Stimulated activated naive CD8-positive, alpha-beta T cell treated with anti-CD3 and anti-CD28 coated beads, Interleukin-15, Interleukin-2, amounts not matched to agents 100 ng/mL and 50 ng/mL, for 24 hours (primary cell): ENCODE measurements around the gene RRP15.

ENCODE experiments used
- H3K27ac Mint-ChIP-seq: one replicate; pipeline ENCODE4 v1.8.0; 2021; ENCODE audit warnings: mild to moderate bottlenecking, mixed read lengths
- H3K27me3 Mint-ChIP-seq: one replicate; pipeline ENCODE4 v1.8.0; 2021; ENCODE audit warnings: mixed read lengths
- H3K36me3 Mint-ChIP-seq: one replicate; pipeline ENCODE4 v1.8.0; 2021; ENCODE audit warnings: low read depth, mixed read lengths
- H3K4me1 Mint-ChIP-seq: one replicate; pipeline ENCODE4 v1.8.0; 2021; ENCODE audit warnings: low read depth, mixed read lengths
- H3K4me3 Mint-ChIP-seq: one replicate; pipeline ENCODE4 v1.8.0; 2021; ENCODE audit warnings: mild to moderate bottlenecking, mixed read lengths
- H3K9me3 Mint-ChIP-seq: one replicate; pipeline ENCODE4 v1.8.0; 2021; ENCODE audit warnings: mixed read lengths

Gene RRP15, protein sequence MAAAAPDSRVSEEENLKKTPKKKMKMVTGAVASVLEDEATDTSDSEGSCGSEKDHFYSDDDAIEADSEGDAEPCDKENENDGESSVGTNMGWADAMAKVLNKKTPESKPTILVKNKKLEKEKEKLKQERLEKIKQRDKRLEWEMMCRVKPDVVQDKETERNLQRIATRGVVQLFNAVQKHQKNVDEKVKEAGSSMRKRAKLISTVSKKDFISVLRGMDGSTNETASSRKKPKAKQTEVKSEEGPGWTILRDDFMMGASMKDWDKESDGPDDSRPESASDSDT

DNA sequence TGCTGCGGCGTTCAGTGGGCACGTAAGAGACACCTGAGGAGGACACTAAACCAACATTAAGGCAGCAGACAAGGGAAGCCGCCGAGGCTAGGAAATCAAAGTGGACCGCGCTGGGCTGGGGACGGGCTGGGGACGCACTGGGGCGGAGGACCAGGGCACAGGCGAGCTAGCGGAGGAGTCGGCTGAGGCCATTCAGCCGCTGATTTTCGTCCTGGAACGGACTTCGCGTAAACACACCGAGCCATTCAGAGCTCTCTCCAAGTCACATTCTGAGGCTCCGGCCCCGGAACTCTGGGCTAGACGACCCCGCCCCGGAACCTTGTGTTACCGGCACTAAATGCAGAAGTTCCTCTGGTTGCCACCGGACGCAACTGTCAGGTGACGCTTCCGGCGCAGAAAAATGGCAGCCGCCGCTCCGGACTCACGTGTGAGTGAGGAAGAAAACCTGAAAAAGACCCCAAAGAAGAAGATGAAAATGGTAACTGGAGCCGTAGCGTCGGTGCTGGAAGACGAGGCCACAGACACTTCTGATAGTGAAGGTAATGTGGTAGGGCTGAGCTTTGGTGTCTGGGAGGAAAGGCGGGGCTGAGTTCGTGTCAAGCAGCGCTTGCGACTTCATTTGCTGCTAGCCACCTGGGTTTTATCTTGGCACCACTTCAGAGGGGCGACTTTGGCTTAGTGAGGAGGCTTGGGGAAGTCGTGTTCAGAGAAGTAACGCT is at the start of gene RRP15:
RRP15 (plus strand) TSS at position 377 of the 719 bp plus-strand sequence; CDS start at position 401, 24 bp downstream.
- H3K27ac Mint-ChIP-seq = peak within 1 kb of the TSS; percentile 98
- H3K9me3 Mint-ChIP-seq = no peaks in the 10 kb centered on the region
- H3K36me3 Mint-ChIP-seq = peaks cover 17% of the 10 kb centered on the region
- H3K27me3 Mint-ChIP-seq = peaks cover 18% of the 10 kb centered on the region
- H3K4me3 Mint-ChIP-seq = peak within 1 kb of the TSS; percentile 99
- peaks cover 43% of the 10 kb centered on the region for H3K4me1 Mint-ChIP-seq

DNA sequence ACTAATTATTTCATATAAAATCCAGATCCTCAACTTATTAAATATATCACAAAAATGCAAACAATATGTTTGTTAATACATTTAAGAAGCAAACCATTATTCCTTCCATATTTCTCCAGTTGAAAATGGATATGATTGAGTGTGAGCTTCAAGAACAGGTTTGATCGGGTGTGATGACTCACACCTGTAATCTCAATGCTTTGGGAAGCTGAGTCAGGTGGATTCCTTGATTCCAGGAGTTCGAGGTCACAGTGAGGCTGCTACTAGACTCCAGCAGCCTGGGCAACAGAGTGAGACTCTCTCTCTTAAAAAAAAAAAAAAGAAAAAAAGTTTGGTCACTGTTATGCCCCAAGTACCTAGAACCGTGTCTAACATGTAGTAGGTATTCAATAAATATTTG is 42.9 kb upstream of the RRP15 start:
- H3K27ac Mint-ChIP-seq = no peak overlapping the region
- no peaks in the 10 kb centered on the region for H3K4me1 Mint-ChIP-seq
- peaks cover 15% of the 10 kb centered on the region for H3K27me3 Mint-ChIP-seq
- no peak overlapping the region for H3K4me3 Mint-ChIP-seq
- no peaks in the 10 kb centered on the region for H3K9me3 Mint-ChIP-seq
- no peaks in the 10 kb centered on the region for H3K36me3 Mint-ChIP-seq

DNA sequence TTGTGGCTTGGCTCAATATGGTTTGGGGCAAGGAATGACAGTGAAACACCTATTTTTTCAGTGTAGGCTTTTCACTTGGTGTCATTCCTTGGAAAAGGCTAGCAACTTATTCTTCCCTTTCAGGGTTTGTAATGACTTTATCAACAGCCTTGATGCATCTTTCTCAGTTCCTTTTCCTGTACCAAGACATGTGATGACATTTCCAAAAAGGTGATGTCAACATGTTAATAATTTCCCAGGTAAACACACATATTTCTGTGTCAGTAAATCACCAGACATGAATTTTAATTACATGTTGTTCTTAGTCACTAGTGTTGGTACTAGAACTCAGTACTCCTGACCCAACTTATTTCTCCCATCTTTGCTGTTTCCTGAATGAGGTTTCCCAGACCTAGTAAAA is 37.8 kb upstream of the RRP15 start:
- Mint-ChIP-seq H3K36me3 (no peaks in the 10 kb centered on the region), H3K27me3 (peaks cover 41% of the 10 kb centered on the region), H3K4me1 (no peaks in the 10 kb centered on the region), H3K9me3 (no peaks in the 10 kb centered on the region), H3K4me3 (no peak overlapping the region), H3K27ac (no peak overlapping the region)

DNA sequence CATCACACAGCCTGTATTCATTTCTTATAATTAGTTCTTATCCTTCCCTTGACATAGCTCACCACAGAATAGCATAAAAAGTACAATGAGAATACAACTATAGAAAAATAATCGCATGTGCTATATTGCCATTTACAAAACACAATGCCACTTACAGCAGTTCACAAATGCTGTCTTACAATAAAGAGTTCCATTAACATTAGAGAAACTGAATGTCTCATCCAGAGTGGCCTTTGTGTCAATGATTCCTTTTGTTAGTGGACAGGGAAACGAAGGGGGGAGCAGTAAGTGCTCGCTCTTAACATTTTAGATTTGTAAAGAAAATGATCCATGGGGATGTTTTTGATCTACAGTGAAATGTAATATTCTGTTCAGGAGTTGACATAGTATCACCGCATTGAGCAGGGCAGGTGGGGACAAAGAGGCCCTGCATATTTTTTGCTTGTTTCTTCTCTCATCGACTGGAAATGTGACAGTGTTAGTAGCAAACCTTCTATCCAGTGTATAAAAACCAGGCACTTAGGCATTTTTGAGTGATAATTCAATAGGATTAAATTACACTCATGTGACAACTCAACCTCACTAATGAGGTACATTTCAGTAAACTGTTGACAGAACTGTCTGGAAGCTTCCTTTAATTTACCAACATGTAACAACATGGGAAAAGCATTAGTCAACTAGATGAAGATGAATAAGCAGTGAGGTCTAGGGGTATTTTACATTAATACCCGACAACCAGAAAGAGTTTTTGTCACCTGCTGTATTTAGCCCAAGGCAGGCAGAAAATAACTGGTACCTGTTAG is 35.6 kb upstream of the RRP15 start:
- Mint-ChIP-seq H3K27me3 (peaks cover 34% of the 10 kb centered on the region), H3K4me1 (no peaks in the 10 kb centered on the region), H3K9me3 (no peaks in the 10 kb centered on the region), H3K4me3 (no peak overlapping the region), H3K27ac (no peak overlapping the region), H3K36me3 (no peaks in the 10 kb centered on the region)

DNA sequence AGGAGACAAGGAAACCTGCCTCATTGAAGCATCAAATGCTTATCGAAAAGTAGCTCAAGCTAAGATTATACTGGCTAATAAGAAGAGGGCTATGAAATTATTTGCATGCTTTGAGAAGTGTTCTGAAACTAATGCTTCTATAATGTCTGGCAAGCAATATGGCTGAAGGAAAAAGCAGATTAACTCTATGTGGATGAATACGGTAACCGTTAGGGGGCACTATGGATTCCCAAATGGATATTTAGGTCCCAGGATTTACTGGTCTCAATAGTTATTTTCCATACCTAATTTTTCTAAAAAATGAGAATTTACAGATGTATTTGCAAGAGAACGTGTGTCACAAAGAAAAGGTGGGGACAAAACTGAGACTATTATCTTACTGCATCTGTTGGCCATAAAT is 34.6 kb upstream of the RRP15 start:
- H3K9me3 Mint-ChIP-seq = no peaks in the 10 kb centered on the region
- H3K36me3 Mint-ChIP-seq = no peaks in the 10 kb centered on the region
- peaks cover 32% of the 10 kb centered on the region for H3K27me3 Mint-ChIP-seq
- no peak overlapping the region for H3K27ac Mint-ChIP-seq
- H3K4me3 Mint-ChIP-seq = no peak overlapping the region
- H3K4me1 Mint-ChIP-seq = no peaks in the 10 kb centered on the region

DNA sequence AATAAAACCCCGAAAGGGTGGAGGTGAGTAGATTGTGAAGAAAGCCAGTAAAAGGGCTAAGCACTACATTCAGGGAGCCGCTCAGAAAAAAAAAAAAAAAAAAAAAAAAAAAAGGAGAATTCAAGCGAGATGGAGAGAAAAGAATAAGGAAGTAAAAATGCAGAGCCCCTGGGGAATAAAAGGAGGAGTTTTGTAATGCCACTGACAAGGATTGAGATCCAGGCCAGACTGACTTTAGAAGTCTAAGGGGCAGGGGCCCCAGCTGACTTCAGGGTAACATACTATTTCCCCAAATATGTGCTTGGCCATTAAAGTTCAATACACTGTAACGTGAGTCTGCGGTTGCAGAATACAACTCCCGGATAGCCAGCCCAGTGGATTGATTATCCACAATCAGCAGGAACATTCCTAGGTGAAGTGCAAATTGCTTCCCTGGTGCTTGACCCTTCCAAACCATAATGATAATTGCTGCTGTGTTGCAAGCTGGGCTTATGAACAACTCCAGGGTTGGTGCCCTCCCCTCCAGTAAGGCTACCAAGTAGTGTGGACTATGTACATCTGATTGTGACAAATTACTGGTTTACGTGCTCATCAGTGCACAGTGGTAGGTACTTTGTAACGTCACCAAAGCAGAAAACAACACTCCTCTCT is 30.7 kb upstream of the RRP15 start:
- Mint-ChIP-seq H3K9me3 (peaks cover 1% of the 10 kb centered on the region), H3K27me3 (peaks cover 25% of the 10 kb centered on the region), H3K4me1 (no peaks in the 10 kb centered on the region), H3K36me3 (no peaks in the 10 kb centered on the region), H3K4me3 (no peak overlapping the region), H3K27ac (no peak overlapping the region)

DNA sequence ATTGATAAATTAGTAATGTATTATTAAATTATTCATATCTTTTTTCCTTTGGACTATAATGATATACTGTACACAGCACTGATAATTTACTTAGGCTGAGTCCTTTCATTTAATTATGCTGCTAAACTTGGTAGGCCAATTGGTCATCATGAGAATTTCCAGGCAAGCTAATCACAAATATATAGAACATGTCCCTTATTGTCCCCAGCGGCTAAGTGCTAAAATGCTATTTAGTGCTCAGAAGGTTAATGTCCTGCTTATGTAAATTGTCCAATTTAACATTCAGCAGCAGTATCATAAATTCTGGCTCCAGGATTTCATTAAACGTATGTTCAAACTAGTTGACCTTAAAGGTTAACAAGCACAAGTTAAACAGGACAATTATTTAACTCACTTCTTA is 30.0 kb upstream of the RRP15 start:
- Mint-ChIP-seq H3K27me3 (peaks cover 28% of the 10 kb centered on the region), H3K4me3 (no peak overlapping the region), H3K9me3 (peaks cover 4% of the 10 kb centered on the region), H3K27ac (no peak overlapping the region), H3K36me3 (no peaks in the 10 kb centered on the region), H3K4me1 (no peaks in the 10 kb centered on the region)

DNA sequence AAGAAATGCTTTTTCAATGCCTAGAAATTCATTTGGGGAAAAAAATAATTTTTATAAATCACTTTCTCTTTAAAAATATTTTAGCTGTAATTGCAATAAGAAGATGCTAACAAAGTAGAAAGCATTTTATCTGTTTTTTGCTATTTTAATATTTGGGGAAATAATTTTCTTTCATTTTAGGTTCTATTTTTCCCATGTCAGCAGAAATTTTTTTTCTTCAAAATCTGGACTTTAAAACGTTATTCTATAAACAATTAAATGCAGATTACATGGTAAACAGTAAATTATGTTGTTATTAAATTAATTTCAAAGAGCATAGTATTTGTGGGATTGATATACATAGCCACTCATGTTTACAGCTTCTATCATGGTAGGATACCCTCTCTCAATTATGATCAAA is 27.7 kb upstream of the RRP15 start:
- no peaks in the 10 kb centered on the region for H3K36me3 Mint-ChIP-seq
- no peak overlapping the region for H3K27ac Mint-ChIP-seq
- H3K4me3 Mint-ChIP-seq = no peak overlapping the region
- H3K4me1 Mint-ChIP-seq = no peaks in the 10 kb centered on the region
- peaks cover 23% of the 10 kb centered on the region for H3K27me3 Mint-ChIP-seq
- peaks cover 4% of the 10 kb centered on the region for H3K9me3 Mint-ChIP-seq

DNA sequence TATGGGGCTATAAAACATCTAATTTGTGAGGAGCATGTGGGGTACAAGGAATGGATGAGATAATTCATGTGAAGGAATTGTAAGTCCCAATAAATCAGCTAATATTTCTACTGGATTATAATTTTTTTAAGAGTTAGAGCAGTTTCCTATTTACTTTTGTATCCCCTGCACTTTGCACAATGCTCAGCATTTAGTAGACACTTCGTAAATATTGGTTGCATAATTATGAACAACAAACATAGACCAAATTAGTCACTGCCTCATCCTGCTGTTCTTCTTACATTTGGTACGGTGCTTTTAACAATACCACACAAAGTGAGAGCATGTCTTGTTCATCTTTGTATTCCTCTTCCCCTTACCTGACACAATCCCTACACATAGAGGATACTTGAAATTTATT is 27.1 kb upstream of the RRP15 start:
- Mint-ChIP-seq H3K4me3 (no peak overlapping the region), H3K36me3 (no peaks in the 10 kb centered on the region), H3K27me3 (peaks cover 23% of the 10 kb centered on the region), H3K4me1 (no peaks in the 10 kb centered on the region), H3K9me3 (peaks cover 4% of the 10 kb centered on the region), H3K27ac (no peak overlapping the region)

DNA sequence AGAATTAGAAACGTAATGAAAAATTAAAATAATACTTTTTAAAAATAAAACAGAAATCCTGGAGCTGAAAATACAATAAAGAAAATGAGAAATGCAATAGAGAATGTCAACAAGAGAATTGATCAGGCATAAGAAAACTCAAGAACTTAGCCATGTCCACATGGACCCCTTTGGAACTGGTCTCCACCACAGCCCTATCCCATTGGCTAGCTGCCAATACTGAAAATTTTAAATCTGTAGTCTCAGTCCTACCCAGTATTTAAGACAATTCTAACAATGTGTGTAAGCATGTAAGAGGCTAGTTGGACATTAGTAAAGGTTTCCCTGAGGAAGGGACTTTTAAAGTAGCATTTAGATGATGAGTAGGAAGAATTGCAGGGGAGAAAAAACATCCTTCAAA is 25.8 kb upstream of the RRP15 start:
- peaks cover 4% of the 10 kb centered on the region for H3K9me3 Mint-ChIP-seq
- no peak overlapping the region for H3K27ac Mint-ChIP-seq
- no peaks in the 10 kb centered on the region for H3K4me1 Mint-ChIP-seq
- no peaks in the 10 kb centered on the region for H3K36me3 Mint-ChIP-seq
- peaks cover 23% of the 10 kb centered on the region for H3K27me3 Mint-ChIP-seq
- H3K4me3 Mint-ChIP-seq = no peak overlapping the region

DNA sequence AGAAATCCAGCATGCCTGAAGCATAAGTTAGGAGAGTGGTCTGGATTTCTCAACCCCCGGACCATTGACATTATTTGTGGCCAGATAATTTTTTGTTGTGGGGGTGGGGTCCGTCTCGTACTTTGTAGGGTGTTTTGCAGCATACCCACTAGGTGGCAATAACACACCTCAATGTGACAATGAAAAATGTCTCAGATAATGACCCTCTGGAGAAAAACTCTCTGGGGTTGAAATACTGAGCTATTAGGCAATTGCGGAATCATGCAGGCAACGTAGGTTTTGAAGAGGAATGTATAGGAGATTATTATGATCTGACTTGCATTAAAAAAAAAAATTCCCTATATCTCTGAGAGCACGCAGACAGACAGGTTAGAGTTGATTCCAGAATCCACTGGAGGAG is 25.3 kb upstream of the RRP15 start:
- H3K9me3 Mint-ChIP-seq = peaks cover 4% of the 10 kb centered on the region
- no peak overlapping the region for H3K4me3 Mint-ChIP-seq
- H3K36me3 Mint-ChIP-seq = no peaks in the 10 kb centered on the region
- H3K4me1 Mint-ChIP-seq = no peaks in the 10 kb centered on the region
- no peak overlapping the region for H3K27ac Mint-ChIP-seq
- H3K27me3 Mint-ChIP-seq = peaks cover 26% of the 10 kb centered on the region

DNA sequence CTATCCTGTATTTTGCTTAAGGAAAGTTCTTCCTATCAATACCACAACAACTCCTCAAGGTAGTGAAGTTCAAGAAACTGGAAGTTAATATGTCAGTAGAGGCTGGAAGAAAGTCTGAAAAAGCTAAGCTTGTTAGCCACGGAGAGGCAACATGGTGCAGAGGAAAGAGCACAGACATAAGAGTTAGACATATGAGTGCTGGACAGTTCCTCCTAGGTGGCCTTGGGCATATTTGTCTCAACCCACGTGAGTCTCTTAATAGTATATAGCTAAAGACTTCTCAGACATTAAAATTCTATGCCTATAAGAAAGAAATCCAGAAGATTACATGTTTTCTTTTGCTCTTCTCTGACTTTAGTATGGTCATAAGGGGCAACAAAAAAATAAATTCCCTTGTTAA is 22.8 kb upstream of the RRP15 start:
- Mint-ChIP-seq H3K4me3 (no peak overlapping the region), H3K4me1 (no peaks in the 10 kb centered on the region), H3K27me3 (peaks cover 34% of the 10 kb centered on the region), H3K9me3 (peaks cover 4% of the 10 kb centered on the region), H3K27ac (no peak overlapping the region), H3K36me3 (no peaks in the 10 kb centered on the region)

DNA sequence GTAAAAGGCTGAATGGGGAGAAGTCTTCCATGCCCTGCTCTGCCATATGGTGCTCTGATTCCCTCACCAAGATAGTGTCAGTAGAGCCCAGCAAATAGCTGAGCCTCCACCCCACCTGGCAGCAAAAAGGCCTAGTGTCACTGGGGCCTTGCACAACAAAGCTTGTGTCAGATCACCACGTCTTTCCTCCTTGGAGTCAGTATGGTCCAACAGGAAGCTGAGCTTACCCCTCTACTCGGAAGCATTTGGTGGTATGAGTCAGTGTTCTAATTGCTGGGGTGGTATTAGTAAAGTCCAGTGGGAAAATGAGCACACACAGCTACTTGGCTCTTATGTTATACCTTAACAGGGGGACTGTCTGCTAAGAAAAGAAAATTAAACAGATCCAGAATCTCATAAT is 18.7 kb upstream of the RRP15 start:
- Mint-ChIP-seq H3K9me3 (no peaks in the 10 kb centered on the region), H3K27me3 (peaks cover 20% of the 10 kb centered on the region), H3K36me3 (no peaks in the 10 kb centered on the region), H3K4me3 (no peak overlapping the region), H3K27ac (no peak overlapping the region), H3K4me1 (no peaks in the 10 kb centered on the region)

DNA sequence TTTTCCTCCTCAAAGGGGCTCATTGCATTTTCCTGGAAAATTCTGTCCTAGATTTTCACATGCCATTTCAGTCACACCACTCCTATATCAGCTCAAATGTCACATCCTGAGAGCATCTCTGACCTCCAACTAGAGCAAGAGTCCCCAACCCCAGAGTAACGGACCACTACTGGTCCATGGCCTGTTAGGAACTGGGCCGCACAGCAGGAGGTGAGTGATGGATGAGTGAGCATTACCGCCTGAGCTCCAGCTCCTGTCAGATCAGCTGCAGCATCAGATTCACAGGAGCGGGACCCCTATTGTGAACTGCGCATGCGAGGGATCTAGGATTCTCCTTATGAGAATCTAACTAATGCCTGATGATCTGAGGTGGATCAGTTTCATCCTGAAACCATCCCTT is 12.7 kb upstream of the RRP15 start:
- Mint-ChIP-seq H3K9me3 (no peaks in the 10 kb centered on the region), H3K27me3 (no peaks in the 10 kb centered on the region), H3K27ac (no peak overlapping the region), H3K36me3 (no peaks in the 10 kb centered on the region), H3K4me1 (no peaks in the 10 kb centered on the region), H3K4me3 (no peak overlapping the region)
